Neuronal stem cell (in vitro differentiated cells): ENCODE measurements around the gene FXYD6.

Experiments
- DNase-seq: peaks from one replicate; pipeline ENCODE4 v3.0.0-alpha.2; 2013; ENCODE audit warnings: low spot score
- H2AFZ ChIP-seq: one replicate; pipeline ENCODE4 v1.6.1; 2013; ENCODE audit warnings: mild to moderate bottlenecking, low read length, inconsistent platforms
- H2AK5ac ChIP-seq: 2 replicates; pipeline ENCODE4 v1.6.1; 2013; ENCODE audit warnings: low read depth, mild to moderate bottlenecking, inconsistent platforms, low read length, moderate library complexity, mixed read lengths
- H2BK120ac ChIP-seq: 2 replicates; pipeline ENCODE4 v1.6.1; 2013; ENCODE audit warnings: low read depth, mild to moderate bottlenecking, inconsistent platforms, low read length, moderate library complexity, mixed read lengths
- H2BK12ac ChIP-seq: one replicate; pipeline ENCODE4 v1.6.1; 2013; ENCODE audit warnings: low read length, inconsistent platforms
- H2BK15ac ChIP-seq: 2 replicates; pipeline ENCODE4 v1.6.1; 2013; ENCODE audit warnings: mild to moderate bottlenecking, low read length, inconsistent platforms, mixed read lengths
- H2BK5ac ChIP-seq: one replicate; pipeline ENCODE4 v1.6.1; 2013; ENCODE audit warnings: inconsistent platforms, mild to moderate bottlenecking, low read length, moderate library complexity
- H3K14ac ChIP-seq: one replicate; pipeline ENCODE4 v1.6.1; 2013; ENCODE audit warnings: low read length, inconsistent platforms
- H3K18ac ChIP-seq: 2 replicates; pipeline ENCODE4 v1.6.1; 2013; ENCODE audit warnings: low read length, inconsistent platforms
- H3K23ac ChIP-seq: 2 replicates; pipeline ENCODE4 v1.6.1; 2013; ENCODE audit warnings: low read depth, mild to moderate bottlenecking, mixed read lengths, low read length, inconsistent platforms; ENCODE audit not compliant: poor library complexity
- H3K27ac ChIP-seq: replicated peaks from 3 replicates; pipeline ENCODE4 v1.5.1; 2013; ENCODE audit warnings: low read length, inconsistent platforms
- H3K27me3 ChIP-seq, 3 experiments: 2 replicates each; pipeline ENCODE4 v1.6.1; 2013; ENCODE audit warnings: low read length in 3 of 3, mild to moderate bottlenecking in 2 of 3, inconsistent platforms in 1 of 3, low read depth in 1 of 3, mixed read lengths in 1 of 3, moderate library complexity in 1 of 3; ENCODE audit not compliant: control insufficient read depth in 3 of 3, insufficient read depth in 3 of 3
- H3K36me3 ChIP-seq, 2 donors: replicated peaks in 1 of 2; 2 replicates each; pipeline ENCODE4 v1.6.1; 2013; ENCODE audit warnings: low read length in 2 of 2; ENCODE audit not compliant: control insufficient read depth in 2 of 2, insufficient read depth in 2 of 2
- H3K4ac ChIP-seq: 2 replicates; pipeline ENCODE4 v1.6.1; 2013; ENCODE audit warnings: inconsistent platforms, mild to moderate bottlenecking, low read length, moderate library complexity
- H3K4me1 ChIP-seq, 2 donors: 1 replicate in 1 of 2; 2 replicates in 1 of 2; pipeline ENCODE4 v1.6.1; 2013; ENCODE audit warnings: low read length in 2 of 2, low read depth in 1 of 2; ENCODE audit not compliant: control insufficient read depth in 2 of 2, insufficient read depth in 1 of 2
- H3K4me2 ChIP-seq: one replicate; pipeline ENCODE4 v1.6.1; 2013; ENCODE audit warnings: mild to moderate bottlenecking, low read length, inconsistent platforms; ENCODE audit not compliant: insufficient read depth, poor library complexity, severe bottlenecking
- H3K4me3 ChIP-seq, 2 donors: 2 replicates each; pipeline ENCODE4 v1.5.1; 2013; ENCODE audit warnings: low read length in 2 of 2, mild to moderate bottlenecking in 2 of 2, inconsistent platforms in 1 of 2, moderate library complexity in 1 of 2
- H3K79me1 ChIP-seq: one replicate; pipeline ENCODE4 v1.6.1; 2013; ENCODE audit warnings: low read depth, mild to moderate bottlenecking, inconsistent platforms, low read length, moderate library complexity
- H3K9ac ChIP-seq: one replicate; pipeline ENCODE4 v1.6.1; 2013; ENCODE audit warnings: mild to moderate bottlenecking, low read depth, low read length, inconsistent platforms; ENCODE audit not compliant: poor library complexity
- H3K9me3 ChIP-seq, 2 donors: replicated peaks in 1 of 2; 2 replicates each; pipeline versions ENCODE3 to v1.6.1; 2013; ENCODE audit warnings: low read length in 2 of 2, mild to moderate bottlenecking in 2 of 2, inconsistent platforms in 1 of 2, low read depth in 1 of 2, mixed read lengths in 1 of 2, moderate library complexity in 1 of 2; ENCODE audit not compliant: control insufficient read depth in 2 of 2, insufficient read depth in 1 of 2
- H4K8ac ChIP-seq: one replicate; pipeline ENCODE4 v1.6.1; 2013; ENCODE audit warnings: low read depth, mild to moderate bottlenecking, inconsistent platforms, low read length, moderate library complexity
- H4K91ac ChIP-seq: one replicate; pipeline ENCODE4 v1.6.1; 2013; ENCODE audit warnings: low read length, low read depth, mild to moderate bottlenecking, inconsistent platforms; ENCODE audit not compliant: poor library complexity
- WGBS, 2 donors: extraction: QIAGEN DNeasy Blood & Tissue Kit; methylation state at CpG; one replicate each; pipeline ENCODE4 v1.1.7; 2013; ENCODE audit warnings: missing lambda C conversion rate in 2 of 2, mixed read lengths in 1 of 2; ENCODE audit not compliant: insufficient read length in 2 of 2, insufficient replicate concordance in 1 of 2; ENCODE audit errors: extremely low coverage in 2 of 2; 5-methylcytosine and 5-hydroxymethylcytosine counted together

FXYD6 gene

DNA sequence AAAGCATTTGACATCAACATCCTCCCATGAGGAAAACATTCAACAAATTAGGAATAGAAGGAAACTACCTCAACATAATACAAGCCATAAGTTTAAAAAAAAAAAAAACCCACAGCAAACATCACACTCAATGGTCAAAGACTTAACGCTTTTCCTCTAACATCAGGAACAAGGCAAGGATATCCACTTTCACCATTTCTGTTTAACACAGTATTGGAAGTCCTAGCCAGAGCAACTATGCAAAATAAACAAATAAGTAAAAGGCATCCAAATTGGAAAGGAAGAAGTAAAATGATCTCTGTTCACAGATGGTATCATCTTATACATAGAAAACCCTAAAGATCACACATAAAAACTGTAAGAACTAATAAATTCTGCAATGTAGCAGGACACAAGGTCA lies 13.1 kb downstream of the FXYD6 start:
- Histone ChIP-seq H2BK5ac (no peak overlapping the region), H3K27me3 (no peaks in the 10 kb centered on the region)

DNA sequence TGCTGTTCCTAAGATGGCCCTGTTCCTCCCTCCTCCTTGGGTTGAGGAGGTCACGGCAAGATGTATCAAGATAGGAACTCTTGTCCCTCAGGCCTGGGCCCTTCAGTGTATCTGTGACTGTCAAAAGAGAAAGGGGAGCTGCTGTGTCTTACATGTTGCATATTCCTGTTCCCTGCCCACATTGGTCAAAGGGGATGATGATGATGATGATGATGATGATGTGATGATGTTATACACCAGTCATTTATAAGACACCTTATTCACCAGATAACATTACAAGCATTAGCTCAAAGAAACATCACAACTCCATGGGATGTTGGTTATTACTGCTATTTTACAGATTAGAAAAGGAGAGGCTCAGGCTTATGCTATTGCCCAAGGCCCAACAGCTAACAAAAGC lies 13.7 kb downstream of the FXYD6 start:
- Histone ChIP-seq H3K9me3 (no peaks in the 10 kb centered on the region), H4K91ac (no peak overlapping the region), H3K14ac (no peak overlapping the region), H3K18ac (no peak overlapping the region), H3K27me3 (no peaks in the 10 kb centered on the region), H2BK12ac (no peak overlapping the region), H3K4me1 (peaks cover 12 to 17% of the 10 kb centered on the region in 2 donors), H3K27ac (no peak overlapping the region), H3K79me1 (peaks cover 17% of the 10 kb centered on the region), H3K23ac (no peak overlapping the region), H3K36me3 (peaks cover 0 to 11% of the 10 kb centered on the region in 2 donors), H2AFZ (no peak overlapping the region), H2AK5ac (no peak overlapping the region), H3K9ac (no peak overlapping the region), H2BK15ac (no peak overlapping the region), H4K8ac (no peak overlapping the region), H3K4ac (no peak overlapping the region), H3K4me2 (no peak overlapping the region), H2BK5ac (no peak overlapping the region), H3K4me3 (no peak overlapping the region), H2BK120ac (no peak overlapping the region)
- no peak for DNase-seq
- no CpG with 5 or more reads among the region's 1 CpG for WGBS, 2 donors

More for the DNA sequence above, 13.1 kb downstream of the FXYD6 start:
- peaks cover 22% of the 10 kb centered on the region for H3K79me1 ChIP-seq
- no peak overlapping the region for H2AK5ac ChIP-seq
- H3K4ac ChIP-seq, result no peak overlapping the region
- H2BK15ac ChIP-seq, result no peak overlapping the region
- H3K4me2 ChIP-seq, result no peak overlapping the region
- H2BK12ac ChIP-seq, result no peak overlapping the region
- H3K23ac ChIP-seq, result no peak overlapping the region
- no peak overlapping the region for H3K9ac ChIP-seq
- no peak overlapping the region for H2AFZ ChIP-seq
- no peak for DNase-seq
- peaks cover 0 to 12% of the 10 kb centered on the region in 2 donors for H3K36me3 ChIP-seq
- H3K4me3 ChIP-seq, result no peak overlapping the region
- no peak overlapping the region for H2BK120ac ChIP-seq
- H4K8ac ChIP-seq, result no peak overlapping the region
- no CpG with 5 or more reads among the region's 1 CpG for WGBS, 2 donors
- no peaks in the 10 kb centered on the region for H3K9me3 ChIP-seq
- no peak overlapping the region for H3K14ac ChIP-seq
- no peak overlapping the region for H3K27ac ChIP-seq
- H4K91ac ChIP-seq, result no peak overlapping the region
- peaks cover 12 to 17% of the 10 kb centered on the region in 2 donors for H3K4me1 ChIP-seq
- no peak overlapping the region for H3K18ac ChIP-seq

DNA sequence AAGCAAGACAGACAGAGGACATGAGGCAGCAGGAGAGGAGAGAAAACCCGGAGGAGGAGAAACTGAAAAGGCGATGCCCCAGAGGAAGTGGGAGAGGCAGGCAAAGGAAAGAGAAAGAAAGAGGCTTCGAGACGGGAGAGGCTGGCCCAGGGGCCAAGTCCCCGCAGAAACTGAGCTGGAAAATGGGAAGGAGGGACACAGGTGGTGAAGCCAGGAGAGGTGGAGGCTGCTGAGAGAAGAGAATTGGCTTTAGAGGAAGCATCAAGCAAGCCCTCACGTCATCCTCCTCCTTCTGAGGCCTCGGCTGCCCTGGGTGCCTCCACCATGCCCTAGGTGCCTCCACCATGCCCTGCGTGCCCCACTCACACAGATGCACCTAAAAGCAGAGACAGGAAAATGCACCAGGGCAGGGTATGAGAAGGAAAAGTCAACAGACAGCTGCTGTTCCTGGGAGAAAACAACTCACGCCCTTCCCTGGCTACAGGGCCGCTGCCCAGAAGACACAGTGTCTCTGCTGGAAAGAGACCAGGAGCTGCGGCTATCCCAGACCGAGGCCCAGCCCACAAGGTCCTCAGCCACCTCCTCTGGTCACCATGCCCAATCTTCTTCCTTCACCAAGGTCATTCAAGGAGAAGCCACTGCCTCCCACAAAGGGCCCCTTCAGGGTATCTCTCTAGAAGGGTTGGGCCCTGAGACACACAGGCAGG lies 14.3 kb downstream of the FXYD6 start:
- Histone ChIP-seq H3K14ac (peak overlapping the region; percentile 22), H3K27ac (peak overlapping the region; percentile 6), H2AFZ (peak overlapping the region; percentile 20), H3K9ac (no peak overlapping the region), H2AK5ac (no peak overlapping the region), H3K9me3 (no peaks in the 10 kb centered on the region), H3K4ac (no peak overlapping the region), H4K8ac (no peak overlapping the region), H2BK15ac (no peak overlapping the region), H2BK5ac (no peak overlapping the region), H2BK120ac (no peak overlapping the region), H2BK12ac (no peak overlapping the region), H3K4me3 (no peak overlapping the region), H3K18ac (peak overlapping the region; percentile 4), H3K36me3 (peaks cover 0 to 11% of the 10 kb centered on the region in 2 donors), H3K27me3 (no peaks in the 10 kb centered on the region), H3K23ac (no peak overlapping the region), H4K91ac (no peak overlapping the region), H3K4me2 (no peak overlapping the region), H3K4me1 (peaks cover 12 to 17% of the 10 kb centered on the region in 2 donors), H3K79me1 (peaks cover 17% of the 10 kb centered on the region)
- no CpG with 5 or more reads among the region's 12 CpGs for WGBS, 2 donors
- DNase-seq, result no peak

DNA sequence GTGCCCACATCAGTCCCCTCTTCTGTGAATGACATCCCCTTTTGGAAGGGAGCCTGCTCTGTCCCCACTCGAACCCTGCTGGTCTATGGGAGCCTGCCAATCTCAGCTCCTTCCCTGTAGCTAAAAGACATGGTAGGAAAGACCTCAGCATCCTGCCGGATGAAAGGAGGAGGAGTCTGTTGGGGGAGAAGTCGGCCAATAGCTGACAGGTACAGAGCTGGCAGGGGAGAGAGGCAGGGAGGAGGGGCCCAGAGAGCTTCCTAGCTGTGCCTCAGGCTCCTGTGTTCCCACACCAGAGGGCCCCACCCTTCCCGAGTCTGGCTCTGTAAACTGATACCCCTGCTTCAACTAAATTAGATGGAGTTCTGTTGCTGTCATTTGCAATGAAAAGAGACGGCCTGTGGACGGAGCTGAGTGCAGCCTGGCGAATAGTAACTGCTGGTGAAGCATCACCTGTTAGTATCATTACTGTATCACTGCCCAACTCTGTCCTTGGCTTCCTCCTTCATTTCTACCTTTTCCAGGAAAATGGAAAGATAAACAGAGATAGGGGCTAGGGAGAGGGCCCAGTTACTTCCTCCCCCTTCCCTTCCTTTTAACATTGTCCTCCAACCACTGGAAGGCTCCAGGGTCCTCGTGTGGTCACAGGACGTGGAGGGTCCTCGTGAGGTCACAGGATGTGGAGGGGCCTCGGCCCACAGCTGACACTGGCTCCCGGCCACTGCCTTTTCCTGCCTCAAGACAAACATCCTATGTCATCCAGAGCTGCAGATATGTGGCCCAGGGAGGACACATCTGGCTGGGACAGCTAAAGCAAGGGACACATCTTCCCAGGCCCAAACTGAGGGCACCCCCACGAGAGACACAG lies 15.1 kb downstream of the FXYD6 start:
- H3K27ac ChIP-seq, result no peak overlapping the region
- no peak overlapping the region for H2BK5ac ChIP-seq
- no peak overlapping the region for H2BK12ac ChIP-seq
- H2BK120ac ChIP-seq, result no peak overlapping the region
- peaks cover 20% of the 10 kb centered on the region for H3K79me1 ChIP-seq
- H2AK5ac ChIP-seq, result no peak overlapping the region
- H4K91ac ChIP-seq, result no peak overlapping the region
- H3K4me1 ChIP-seq, result peaks cover 12 to 15% of the 10 kb centered on the region in 2 donors
- peak; percentile 66 for DNase-seq
- no peaks in the 10 kb centered on the region for H3K27me3 ChIP-seq
- peak overlapping the region; percentile 4 for H3K18ac ChIP-seq
- peak overlapping the region; percentile 22 for H3K14ac ChIP-seq
- no peak overlapping the region for H3K4ac ChIP-seq
- peak overlapping the region; percentile 20 for H2AFZ ChIP-seq
- no CpG with 5 or more reads among the region's 13 CpGs for WGBS, 2 donors
- no peak overlapping the region for H3K23ac ChIP-seq
- no peak overlapping the region for H3K4me3 ChIP-seq
- peaks cover 0 to 8% of the 10 kb centered on the region in 2 donors for H3K36me3 ChIP-seq
- H3K4me2 ChIP-seq, result peak overlapping the region; percentile 29
- H2BK15ac ChIP-seq, result no peak overlapping the region
- H4K8ac ChIP-seq, result no peak overlapping the region
- peaks cover 0 to 2% of the 10 kb centered on the region in 2 donors for H3K9me3 ChIP-seq
- no peak overlapping the region for H3K9ac ChIP-seq
